Tibial nerve (tissue), 4 donors: ENCODE data around the gene HAUS7. TPM values are rescaled to one million over a fixed set of nuclear protein-coding genes. Genes with fewer than 3 reads are reported as not detected.
A peak's percentile ranks its signal among the peaks of the same experiment; 100 is the strongest.

ENCODE experiments used
- DNase-seq, 2 donors: peaks; one replicate each; pipeline ENCODE4 v3.0.0-alpha.2; 2019; ENCODE audit warnings: low spot score in 2 of 2
- H3K27ac ChIP-seq, 4 donors: fragments of 200-600 bp; sonication (generic) in 3 of 4; one replicate each; pipeline ENCODE4 v1.5.1; 2017 to 2019; ENCODE audit warnings: mild to moderate bottlenecking in 1 of 4
- H3K27me3 ChIP-seq, 2 donors: fragments of 200-600 bp; sonication (generic) in 1 of 2; one replicate each; pipeline versions ENCODE4 v1.5.1 to v1.6.0; 2017 to 2019
- H3K36me3 ChIP-seq, 3 donors: fragments of 200-600 bp; sonication (generic); one replicate each; pipeline ENCODE4 v1.5.1; 2018 to 2019
- H3K4me1 ChIP-seq, 4 donors: fragments of 200-600 bp; sonication (generic) in 3 of 4; one replicate each; pipeline ENCODE4 v1.5.1; 2017 to 2019
- H3K4me3 ChIP-seq, 4 donors: fragments of 200-600 bp; sonication (generic) in 3 of 4; one replicate each; pipeline ENCODE4 v1.5.1; 2017 to 2019; ENCODE audit warnings: mild to moderate bottlenecking in 1 of 4, moderate library complexity in 1 of 4
- H3K9me3 ChIP-seq, 4 donors: fragments of 200-600 bp; sonication (generic) in 3 of 4; one replicate each; pipeline ENCODE4 v1.5.1; 2017 to 2019
- CTCF ChIP-seq, 5 experiments: fragments of 200-600 bp in 3 of 5; fragments of 450-650 bp in 2 of 5; sonication (generic) in 3 of 5; IDR thresholded peaks; one replicate each; pipeline ENCODE4 v1.5.1; 2016 to 2019; ENCODE audit warnings: antibody characterized with exemption in 5 of 5, mild to moderate bottlenecking in 3 of 5, moderate library complexity in 2 of 5
- EP300 ChIP-seq, 2 donors: sonication (generic); formaldehyde crosslinking; IDR thresholded peaks; one replicate each; pipeline ENCODE4 v1.6.1; 2017; ENCODE audit warnings: antibody characterized with exemption in 2 of 2, mild to moderate bottlenecking in 1 of 2
- POLR2A ChIP-seq, 2 donors: fragments of 450-650 bp; IDR thresholded peaks; one replicate each; pipeline ENCODE4 v1.6.1; 2017; ENCODE audit warnings: antibody characterized with exemption in 2 of 2, mild to moderate bottlenecking in 2 of 2, moderate library complexity in 2 of 2
- WGBS, 2 donors: methylation state at CpG; one replicate each; pipeline ENCODE4 v1.1.5; 2018; 5-methylcytosine and 5-hydroxymethylcytosine counted together
- total RNA-seq, 4 donors: library from RNA; depleted of rRNA; stranded (reverse); fragments of >200 nt; gene quantifications; one replicate each; pipeline ENCODE4 v1.1.0, GENCODE V29; 2016

The HAUS7 gene
- total RNA-seq, 4 donors from 2014 or later, result 27.8 to 79.8 (median 30.6) TPM

GRCh38 chrX:153441981-153442380 is 28.4 kb downstream of the HAUS7 start:
- DNase-seq, result no peak
- Histone ChIP-seq H3K9me3 (no peaks in the 10 kb centered on the region), H3K36me3 (peaks cover 0 to 2% (median 0%) of the 10 kb centered on the region in 3 donors), H3K4me1 (no peaks in the 10 kb centered on the region), H3K27me3 (no peaks in the 10 kb centered on the region), H3K27ac (no peak overlapping the region), H3K4me3 (no peak overlapping the region)
- TF ChIP-seq POLR2A (IDR thresholded peaks at IDR 0.05) (no peak), EP300 (IDR thresholded peaks at IDR 0.05) (no peak), CTCF (IDR thresholded peaks at IDR 0.05) (no peak)
- 40 to 79% methylated on average over 2 to 9 of the region's 9 CpGs for WGBS, 2 donors

- Histone ChIP-seq H3K27me3 (no peaks in the 10 kb centered on the region), H3K4me3 (no peak overlapping the region), H3K27ac (no peak overlapping the region), H3K4me1 (no peaks in the 10 kb centered on the region), H3K36me3 (no peaks in the 10 kb centered on the region), H3K9me3 (no peaks in the 10 kb centered on the region)
- TF ChIP-seq EP300 (IDR thresholded peaks at IDR 0.05) (no peak), POLR2A (IDR thresholded peaks at IDR 0.05) (no peak), CTCF (IDR thresholded peaks at IDR 0.05) (no peak)
- DNase-seq, result no peak
- WGBS, 2 donors, result 64 to 81% methylated on average over 7 of the region's 7 CpGs
Observed at GRCh38 chrX:153441296-153441695, 29.1 kb downstream of the HAUS7 start.

- no peaks in the 10 kb centered on the region for H3K36me3 ChIP-seq
- H3K27ac ChIP-seq, result no peak overlapping the region
- no peaks in the 10 kb centered on the region for H3K9me3 ChIP-seq
- no peak overlapping the region for H3K4me3 ChIP-seq
- DNase-seq, result no peak
- TF ChIP-seq POLR2A (IDR thresholded peaks at IDR 0.05), result no peak
- TF ChIP-seq CTCF (IDR thresholded peaks at IDR 0.05), result no peak
- TF ChIP-seq EP300 (IDR thresholded peaks at IDR 0.05), result no peak
- H3K4me1 ChIP-seq, result no peaks in the 10 kb centered on the region
- WGBS, 2 donors, result 68 to 79% methylated on average over 3 to 13 of the region's 13 CpGs
- H3K27me3 ChIP-seq, result no peaks in the 10 kb centered on the region
Observed at GRCh38 chrX:153440556-153441135, 29.7 kb downstream of the HAUS7 start.

- 94 to 96% methylated on average over 4 of the region's 4 CpGs for WGBS, 2 donors
- H3K36me3 ChIP-seq, result no peaks in the 10 kb centered on the region
- no peaks in the 10 kb centered on the region for H3K9me3 ChIP-seq
- no peak overlapping the region for H3K4me3 ChIP-seq
- no peaks in the 10 kb centered on the region for H3K4me1 ChIP-seq
- no peaks in the 10 kb centered on the region for H3K27me3 ChIP-seq
- H3K27ac ChIP-seq, result no peak overlapping the region
- TF ChIP-seq CTCF (IDR thresholded peaks at IDR 0.05) (no peak), POLR2A (IDR thresholded peaks at IDR 0.05) (no peak), EP300 (IDR thresholded peaks at IDR 0.05) (no peak)
- no peak for DNase-seq
Observed at GRCh38 chrX:153439977-153440376, 30.4 kb downstream of the HAUS7 start.

GRCh38 chrX:153438532-153438931 is 31.8 kb downstream of the HAUS7 start:
- Histone ChIP-seq H3K9me3 (no peaks in the 10 kb centered on the region), H3K36me3 (no peaks in the 10 kb centered on the region), H3K27me3 (peaks cover 0 to 4% of the 10 kb centered on the region in 2 donors), H3K27ac (no peak overlapping the region), H3K4me3 (no peak overlapping the region), H3K4me1 (no peaks in the 10 kb centered on the region)
- peak in 1 of 2 donors; percentile 11 for DNase-seq
- TF ChIP-seq EP300 (IDR thresholded peaks at IDR 0.05) (no peak), CTCF (IDR thresholded peaks at IDR 0.05) (no peak), POLR2A (IDR thresholded peaks at IDR 0.05) (no peak)
- 22 to 66% methylated on average over 8 of the region's 8 CpGs for WGBS, 2 donors
